ENCODE data around the gene PALM.
"Not testable (repeated sequence)": the region's sequence is repeated elsewhere in the genome, so short reads cannot be mapped to it uniquely, and the experiment has no call there.

The PALM gene

GRCh38 chr19:679418-680286 is 29.1 kb upstream of the PALM start:
- no peak for DNase-seq

DNA sequence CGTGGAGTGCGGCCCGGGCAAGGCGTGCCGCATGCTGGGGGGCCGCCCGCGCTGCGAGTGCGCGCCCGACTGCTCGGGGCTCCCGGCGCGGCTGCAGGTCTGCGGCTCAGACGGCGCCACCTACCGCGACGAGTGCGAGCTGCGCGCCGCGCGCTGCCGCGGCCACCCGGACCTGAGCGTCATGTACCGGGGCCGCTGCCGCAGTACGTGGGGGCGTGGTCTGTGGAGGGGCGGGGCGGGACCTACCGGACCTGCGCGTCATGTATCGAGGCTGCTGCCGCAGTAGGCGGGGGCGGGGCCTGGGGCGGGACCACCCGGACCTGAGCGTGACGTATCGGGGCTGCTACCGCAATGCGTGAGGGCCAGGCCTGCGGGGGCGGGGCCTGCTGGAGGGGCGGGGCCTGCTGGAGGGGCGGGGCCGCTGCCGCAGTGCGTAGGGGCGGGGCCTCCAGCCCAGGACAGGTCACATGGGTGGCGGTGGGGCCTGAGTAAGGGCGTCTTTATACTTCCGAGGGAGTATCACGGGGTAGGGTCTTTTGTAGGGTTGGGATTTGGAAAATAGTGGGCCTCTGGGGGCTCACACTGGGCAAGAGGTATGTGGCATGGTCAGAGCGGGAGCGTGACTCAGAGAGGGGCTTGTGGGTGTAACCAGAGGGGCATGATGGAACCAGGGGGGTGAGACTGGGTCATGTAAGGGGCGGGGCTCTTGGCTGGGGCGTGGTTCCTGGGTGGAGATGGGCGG is 28.3 kb upstream of the PALM start:
- DNase-seq, result peak; percentile 19

GRCh38 chr19:681029-682019 is 27.4 kb upstream of the PALM start:
- no peak for DNase-seq

DNA sequence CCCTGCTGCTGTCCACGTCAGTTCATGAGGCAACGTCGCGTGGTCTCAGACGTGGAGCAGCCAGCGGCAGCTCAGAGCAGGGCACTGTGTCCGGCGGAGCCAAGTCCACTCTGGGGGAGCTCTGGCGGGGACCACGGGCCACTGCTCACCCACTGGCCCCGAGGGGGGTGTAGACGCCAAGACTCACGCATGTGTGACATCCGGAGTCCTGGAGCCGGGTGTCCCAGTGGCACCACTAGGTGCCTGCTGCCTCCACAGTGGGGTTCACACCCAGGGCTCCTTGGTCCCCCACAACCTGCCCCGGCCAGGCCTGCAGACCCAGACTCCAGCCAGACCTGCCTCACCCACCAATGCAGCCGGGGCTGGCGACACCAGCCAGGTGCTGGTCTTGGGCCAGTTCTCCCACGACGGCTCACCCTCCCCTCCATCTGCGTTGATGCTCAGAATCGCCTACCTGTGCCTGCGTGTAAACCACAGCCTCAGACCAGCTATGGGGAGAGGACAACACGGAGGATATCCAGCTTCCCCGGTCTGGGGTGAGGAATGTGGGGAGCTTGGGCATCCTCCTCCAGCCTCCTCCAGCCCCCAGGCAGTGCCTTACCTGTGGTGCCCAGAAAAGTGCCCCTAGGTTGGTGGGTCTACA is 25.9 kb upstream of the PALM start:
- DNase-seq, result no peak

GRCh38 chr19:685454-685931 is 23.2 kb upstream of the PALM start:
- DNase-seq, result no peak

DNA sequence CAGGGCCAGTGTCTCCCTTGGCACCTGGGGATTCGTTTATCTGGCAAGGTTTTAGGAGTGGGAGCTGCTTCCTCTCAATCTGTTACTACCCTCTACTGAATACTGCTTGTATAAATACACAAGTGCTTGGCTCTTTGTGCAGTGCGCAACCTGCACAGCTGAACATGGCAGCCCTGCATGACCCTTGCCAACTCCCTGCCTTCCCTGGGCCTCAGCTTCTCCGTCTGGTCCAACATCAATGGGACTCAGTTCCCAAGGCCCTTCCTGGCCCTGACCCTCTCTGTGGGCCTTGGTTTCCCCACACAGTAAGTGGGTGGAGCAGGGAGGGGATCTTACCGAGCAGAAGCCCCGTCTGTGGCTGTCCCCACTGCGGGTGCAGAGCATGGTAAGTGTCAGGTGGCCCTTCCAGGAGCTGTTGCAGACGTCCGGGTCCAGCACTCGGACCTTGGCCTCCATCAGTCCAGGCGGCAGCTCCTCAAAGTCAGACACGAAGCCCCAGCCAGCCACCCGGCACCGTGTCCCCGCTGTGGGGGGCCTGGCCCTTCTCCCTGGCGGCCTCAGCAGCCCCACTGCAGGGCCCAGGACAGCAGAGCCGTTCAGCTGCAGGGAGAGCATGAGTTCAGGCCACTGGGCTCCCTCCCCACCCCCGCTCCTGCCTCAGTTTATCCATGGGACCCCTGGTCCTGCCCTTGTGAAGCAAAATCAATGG is 22.0 kb upstream of the PALM start:
- DNase-seq, result no peak

GRCh38 chr19:687569-688166 is 21.1 kb upstream of the PALM start:
- no peak for DNase-seq

GRCh38 chr19:688214-688613 is 20.5 kb upstream of the PALM start:
- DNase-seq, result no peak

GRCh38 chr19:688992-689391 is 19.7 kb upstream of the PALM start:
- no peak for DNase-seq

DNA sequence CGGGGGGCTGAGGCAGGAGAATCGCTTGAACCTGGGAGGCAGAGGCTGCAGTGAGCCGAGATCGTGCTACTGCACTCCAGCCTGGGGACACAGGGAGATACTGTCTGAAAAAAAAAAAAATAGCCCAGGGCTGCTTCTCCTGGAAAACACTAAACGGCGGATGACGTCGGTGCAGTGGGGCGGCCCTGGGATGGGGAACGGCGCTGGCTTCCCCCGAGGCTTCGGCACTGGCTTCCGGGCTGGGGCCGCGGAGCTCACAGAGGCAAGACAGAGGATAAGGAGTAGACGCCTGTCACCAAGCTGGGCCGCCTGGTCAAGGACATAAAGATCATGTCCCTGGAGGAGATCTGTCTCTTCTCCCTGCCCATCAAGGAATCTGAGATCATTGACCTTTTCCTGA is 18.5 kb upstream of the PALM start:
- no peak for DNase-seq

GRCh38 chr19:694481-695351 is 14.0 kb upstream of the PALM start:
- no peak for DNase-seq

GRCh38 chr19:695352-695949 is 13.3 kb upstream of the PALM start, which contains the start of gene PRSS57:
Gene PRSS57 (minus strand): TSS chr19:695452. CDS start chr19:695430, 22 bp downstream.
- DNase-seq, result no peak

- not testable (repeated sequence) for DNase-seq
Observed at GRCh38 chr19:698529-698928, 10.2 kb upstream of the PALM start.

DNA sequence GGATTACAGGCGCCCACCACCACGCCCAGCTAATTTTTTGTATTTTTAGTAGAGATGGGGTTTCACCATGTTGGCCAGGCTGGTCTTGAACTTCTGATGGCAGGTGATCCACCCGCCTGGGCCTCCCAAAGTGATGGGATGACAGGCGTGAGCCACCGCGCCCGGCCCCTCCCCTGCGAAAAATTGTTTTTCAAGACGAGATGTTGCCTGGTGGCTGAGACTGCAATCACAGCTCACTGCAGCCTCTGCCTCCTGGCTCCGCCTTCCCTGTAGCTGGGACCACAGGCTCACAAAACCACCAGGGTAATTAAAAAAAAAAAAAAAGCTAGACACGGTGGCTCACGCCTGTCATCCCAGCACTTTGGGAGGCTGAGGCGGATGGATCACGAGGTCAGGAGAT is 8.8 kb upstream of the PALM start:
- DNase-seq, result not testable (repeated sequence)

DNA sequence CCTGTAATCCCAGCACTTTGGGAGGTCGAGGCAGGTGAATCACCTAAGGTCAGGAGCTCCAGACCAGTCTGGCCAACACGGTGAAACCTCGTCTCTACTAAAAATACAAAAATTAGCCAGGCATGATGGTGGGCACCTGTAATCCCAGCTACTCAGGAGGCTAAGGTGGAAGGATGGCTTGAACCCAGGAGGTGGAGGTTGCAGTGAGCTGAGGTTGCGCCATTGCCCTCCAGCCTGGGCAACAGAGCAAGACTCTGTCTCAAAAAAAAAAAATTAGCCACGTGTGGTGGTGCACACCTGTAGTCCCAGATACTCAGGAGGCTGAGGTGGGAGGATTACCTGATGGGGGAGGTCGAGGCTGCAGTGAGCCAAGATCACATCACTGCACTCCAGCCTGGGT is 5.9 kb upstream of the PALM start:
- DNase-seq, result not testable (repeated sequence)

DNA sequence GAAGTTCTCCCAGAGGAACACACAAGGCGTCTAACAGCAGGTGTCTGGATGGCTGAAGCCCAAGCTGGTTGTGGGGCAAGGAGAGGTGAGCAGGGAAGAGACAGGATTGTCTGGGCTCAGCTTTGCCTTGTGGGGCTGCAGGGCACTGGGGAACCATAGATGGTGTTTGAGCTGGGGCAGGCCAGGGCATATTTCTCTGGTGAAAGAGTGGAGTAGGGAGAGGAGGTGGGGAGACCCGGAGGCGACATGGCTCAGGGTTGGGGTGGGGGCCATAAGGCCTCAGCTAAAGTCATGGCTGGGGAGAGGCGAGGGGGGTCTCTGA is 5.4 kb upstream of the PALM start:
- no peak for DNase-seq

DNA sequence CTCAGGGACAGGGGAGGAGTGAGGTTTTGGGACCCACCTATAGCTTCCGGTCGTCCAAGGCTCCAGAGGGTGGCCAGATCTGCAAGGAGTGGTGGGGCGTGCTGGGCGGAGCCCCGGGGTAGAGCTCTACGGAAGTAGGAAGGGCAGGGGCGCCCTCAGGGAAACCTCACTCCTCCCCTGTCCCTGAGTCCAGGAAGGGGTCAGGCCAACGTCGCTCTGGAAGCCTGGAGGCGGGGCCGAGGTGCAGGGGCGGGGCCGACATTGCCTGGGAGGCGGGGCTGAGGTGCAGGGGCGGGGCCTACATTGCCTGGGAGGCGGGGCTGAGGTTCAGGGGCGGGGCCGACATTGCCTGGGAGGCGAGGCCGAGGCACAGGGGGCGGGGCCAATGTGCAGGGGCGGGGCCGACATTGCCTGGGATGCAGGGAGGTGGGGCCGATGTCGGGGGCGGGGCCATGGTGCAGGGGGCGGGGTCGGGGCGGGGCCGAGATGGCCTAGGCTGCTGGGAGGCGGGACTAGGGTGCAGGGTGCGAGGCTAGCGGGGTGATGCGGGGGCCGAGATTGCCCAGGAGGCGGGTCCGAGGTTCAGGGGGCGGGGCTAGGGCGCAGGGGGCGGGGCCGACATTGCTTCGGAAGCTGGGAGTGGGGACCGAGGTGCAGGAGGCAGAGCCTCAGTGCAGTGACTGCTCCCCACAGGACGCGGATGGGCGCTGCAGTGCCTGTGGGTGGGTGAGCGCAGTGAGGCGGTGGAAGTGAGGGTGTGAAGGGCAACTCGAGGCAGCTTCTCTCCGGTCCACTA is 4.9 kb upstream of the PALM start:
- no peak for DNase-seq

GRCh38 chr19:704447-704741 is 4.3 kb upstream of the PALM start:
- no peak for DNase-seq

All from NCI-H510A treated with DMSO at 0.1 percent for 48 hours (cell line).